ENCODE results near the gene OSBPL5. TPM values are rescaled to one million over a fixed set of nuclear protein-coding genes. Genes with fewer than 3 reads are reported as not detected.

The OSBPL5 gene
- total RNA-seq, 1 donor = 20.5 TPM

DNA sequence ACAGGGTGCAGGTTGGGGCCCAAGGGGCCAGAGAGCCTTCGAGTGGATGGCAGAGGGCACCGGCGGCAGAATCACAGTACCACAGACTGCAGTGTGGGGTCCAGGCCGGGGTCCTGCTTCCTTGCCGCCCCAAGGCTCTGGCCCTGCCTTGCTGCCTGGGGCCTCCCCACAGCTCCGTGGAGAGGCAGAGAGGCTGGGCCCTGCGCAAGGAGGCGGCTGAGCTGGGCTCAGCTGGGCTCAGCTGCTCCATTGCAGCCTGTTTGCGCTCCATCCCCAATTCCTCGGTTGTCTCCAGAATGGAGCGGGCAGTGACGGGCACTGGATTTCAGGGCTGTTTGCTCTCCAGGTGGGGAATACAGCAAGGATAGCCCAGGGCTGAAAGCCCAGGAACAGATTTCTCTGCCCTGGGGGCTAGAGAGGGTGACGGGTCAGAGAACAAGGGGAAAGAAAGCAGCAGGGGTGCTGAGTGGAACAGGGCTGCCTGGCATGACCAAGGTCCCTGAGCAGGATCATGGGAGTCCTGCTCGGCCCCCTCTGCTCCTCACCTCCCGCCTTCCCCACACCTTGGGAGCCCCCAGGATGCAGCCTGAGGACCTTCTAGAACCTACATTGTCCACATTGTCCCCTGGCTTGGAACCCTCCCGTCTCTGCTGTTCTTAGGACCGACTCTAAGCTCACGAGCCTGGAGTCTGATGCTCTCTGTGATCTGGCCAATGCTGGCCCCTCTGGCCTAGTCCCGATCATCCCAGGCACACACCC is 34.6 kb upstream of the OSBPL5 start:
- no peak for DNase-seq (ENCODE audit: low read depth in 2 of 3, low spot score in 2 of 3)

DNA sequence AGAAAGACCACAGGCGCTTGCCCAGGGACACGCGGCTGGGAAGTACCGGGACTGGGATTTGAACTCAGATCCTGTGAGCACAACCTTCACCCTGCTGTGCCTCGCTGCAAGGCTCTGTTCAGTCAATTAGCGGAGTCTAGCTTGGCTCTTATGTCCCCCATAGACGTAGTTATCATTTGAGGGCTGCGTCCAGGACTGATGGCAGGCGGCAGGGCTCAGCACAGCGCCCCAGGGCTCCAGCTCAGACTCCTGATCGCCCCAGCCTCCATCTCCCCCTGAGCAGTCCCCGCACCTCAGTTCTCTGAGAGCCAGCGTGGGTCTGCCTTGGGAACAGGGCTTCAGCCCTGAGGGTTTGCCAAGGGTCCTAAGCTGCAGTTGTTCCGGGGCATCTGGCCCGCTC is 33.7 kb upstream of the OSBPL5 start:
- no peak for DNase-seq (ENCODE audit: low read depth in 2 of 3, low spot score in 2 of 3)

DNA sequence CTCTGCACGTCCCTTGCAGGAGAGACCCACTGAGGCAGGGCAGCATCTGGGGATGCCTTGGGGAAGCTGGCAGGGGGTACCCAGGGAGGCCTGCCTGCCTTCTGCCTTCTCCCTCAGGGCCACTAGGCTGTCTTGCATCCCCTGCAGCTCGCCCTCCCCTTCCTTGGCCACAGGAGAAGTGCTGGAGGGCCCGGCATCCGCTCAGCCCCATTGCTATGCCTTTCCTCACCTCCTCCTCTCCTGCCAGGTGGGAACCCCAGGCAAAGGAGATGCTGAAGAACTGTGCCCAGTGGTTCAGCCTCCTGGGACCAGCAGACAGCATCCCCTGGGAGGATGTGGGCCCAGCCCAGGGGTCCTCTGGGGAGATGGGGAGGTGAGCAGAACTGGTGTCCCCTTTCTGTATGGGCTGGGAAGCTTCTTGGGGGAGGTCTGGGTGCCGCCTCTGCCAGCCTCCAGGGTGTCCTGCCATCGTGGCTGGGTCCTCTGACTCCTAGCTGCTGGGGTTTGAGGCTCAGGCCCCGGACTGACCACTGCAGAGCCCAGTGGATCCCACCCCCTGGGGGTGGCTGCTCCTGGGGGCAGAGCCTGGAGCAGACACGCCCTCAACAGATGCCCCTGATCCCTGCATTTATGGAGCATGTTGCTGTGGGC is 32.9 kb upstream of the OSBPL5 start:
- DNase-seq (ENCODE audit: low read depth in 2 of 3, low spot score in 2 of 3) = no peak

DNA sequence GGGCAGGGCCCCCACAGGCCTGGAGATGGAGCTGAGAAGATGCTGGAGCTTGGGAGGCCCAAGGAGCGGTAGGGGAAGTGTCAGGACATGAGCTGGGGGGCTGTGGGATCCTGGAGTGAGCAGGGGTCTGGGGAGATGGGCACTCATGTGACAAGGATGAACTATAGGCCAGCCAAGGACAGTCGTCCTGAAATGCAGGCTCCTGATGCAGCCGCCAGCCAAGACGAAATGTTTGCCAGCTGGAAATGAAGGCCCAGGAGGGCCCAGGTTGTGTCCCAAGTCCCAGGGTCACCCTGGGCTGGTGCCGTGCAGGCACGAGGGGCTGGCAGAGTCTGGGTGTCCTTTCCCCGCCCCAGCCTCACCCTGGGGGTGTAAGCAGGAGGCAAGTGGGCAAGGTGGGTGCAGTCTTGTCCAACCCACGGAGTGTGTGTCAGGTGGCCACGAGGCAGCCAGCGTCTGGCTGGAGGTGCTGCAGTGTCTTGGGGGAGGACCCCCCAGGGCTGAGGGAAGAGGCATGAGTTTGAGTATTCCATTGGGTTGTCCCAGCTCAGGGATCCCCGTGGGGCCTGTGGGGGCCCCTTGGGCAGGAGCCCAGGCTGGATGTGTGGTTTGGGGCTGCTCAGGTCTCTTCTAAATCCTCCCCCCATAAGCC is 32.1 kb upstream of the OSBPL5 start:
- DNase-seq (ENCODE audit: low read depth in 2 of 3, low spot score in 2 of 3) = no peak

DNA sequence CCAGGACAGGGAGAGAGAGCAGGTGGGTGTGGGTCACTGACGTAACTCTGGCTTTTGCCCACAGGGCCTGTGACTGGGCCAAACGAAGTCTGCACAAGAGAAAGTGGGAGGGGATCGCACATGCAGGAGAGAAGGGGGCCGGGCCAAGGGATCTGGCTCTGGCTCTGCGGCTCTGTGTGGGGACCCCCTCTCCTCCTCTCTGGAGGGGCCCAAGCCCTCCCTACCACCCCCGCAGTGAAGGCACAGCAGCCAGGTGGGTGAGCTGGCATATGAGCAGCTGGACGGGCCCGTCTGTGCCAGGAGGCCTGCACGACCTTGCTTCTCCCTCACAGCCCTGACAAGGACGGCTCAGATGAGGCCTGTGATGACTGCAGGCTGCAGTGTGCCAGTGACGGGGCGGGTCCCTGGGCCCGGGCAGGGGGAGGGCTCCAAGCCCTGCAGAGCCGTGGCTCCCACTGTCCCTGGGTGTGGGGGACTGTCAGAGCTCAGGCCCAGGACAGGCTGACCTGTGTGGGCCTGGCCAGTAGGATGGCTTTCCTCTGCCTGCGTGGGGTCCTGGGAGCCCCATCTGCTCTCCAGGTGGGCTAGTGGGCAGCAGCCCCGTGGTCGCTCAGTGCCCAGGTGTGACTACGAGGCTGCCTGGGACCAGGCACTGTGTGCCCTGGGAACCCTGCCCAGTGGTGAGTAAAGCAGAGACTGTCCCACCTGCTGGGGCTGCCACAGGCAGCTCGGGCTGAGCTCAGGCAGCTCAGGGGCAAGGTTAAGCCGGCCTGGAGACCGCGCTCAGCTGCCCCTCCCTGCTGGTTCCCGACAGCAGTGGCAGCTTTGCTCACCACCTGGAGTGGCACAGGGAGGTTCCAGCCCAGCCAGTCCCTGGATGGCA is 31.3 kb upstream of the OSBPL5 start:
- DNase-seq (ENCODE audit: low read depth in 2 of 3, low spot score in 2 of 3) = no peak

DNA sequence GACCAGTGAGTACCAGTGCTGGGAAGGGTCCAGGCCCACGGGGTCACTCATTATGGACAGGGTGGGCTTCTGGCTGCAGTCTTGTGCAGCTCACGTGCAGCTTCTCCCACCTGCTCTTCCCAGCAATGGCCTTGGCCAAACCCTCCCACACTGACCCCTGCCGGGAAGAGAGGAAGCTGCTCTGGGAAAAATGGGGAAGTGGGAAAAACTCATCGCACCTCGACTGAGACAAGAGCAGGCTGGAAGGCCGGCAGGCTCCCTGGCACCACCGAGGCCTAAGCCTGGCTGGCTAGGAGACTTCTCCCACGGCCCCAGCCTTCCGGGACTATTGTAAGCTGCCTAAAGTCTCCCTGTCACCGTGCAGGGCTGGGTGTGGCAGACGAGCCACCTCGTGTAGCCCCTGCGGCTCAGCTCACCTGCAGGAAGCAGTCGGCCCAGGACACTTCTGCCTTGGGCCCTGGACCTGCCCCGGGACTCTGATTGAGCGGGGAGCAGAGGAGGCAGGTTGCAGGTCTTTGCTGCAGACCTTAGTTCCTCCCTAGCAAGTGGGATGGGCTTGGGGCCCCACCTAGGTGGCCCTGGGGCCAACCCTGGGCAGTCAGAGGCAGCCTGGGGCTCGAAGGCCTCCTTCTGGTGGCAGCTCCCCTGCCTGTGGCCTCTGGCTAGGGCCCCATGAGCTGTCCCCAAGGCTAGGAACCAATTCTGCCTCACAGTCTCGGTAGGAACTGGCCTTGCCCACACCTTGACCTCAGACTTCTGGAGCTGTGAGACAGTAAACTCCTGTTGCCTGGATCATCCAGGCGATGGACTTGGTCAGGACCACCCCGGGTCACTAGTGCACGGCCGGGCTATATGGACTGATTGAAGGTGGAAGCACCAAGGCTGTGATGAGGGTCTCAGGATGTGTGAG is 30.4 kb upstream of the OSBPL5 start:
- no peak for DNase-seq (ENCODE audit: low read depth in 2 of 3, low spot score in 2 of 3)

DNA sequence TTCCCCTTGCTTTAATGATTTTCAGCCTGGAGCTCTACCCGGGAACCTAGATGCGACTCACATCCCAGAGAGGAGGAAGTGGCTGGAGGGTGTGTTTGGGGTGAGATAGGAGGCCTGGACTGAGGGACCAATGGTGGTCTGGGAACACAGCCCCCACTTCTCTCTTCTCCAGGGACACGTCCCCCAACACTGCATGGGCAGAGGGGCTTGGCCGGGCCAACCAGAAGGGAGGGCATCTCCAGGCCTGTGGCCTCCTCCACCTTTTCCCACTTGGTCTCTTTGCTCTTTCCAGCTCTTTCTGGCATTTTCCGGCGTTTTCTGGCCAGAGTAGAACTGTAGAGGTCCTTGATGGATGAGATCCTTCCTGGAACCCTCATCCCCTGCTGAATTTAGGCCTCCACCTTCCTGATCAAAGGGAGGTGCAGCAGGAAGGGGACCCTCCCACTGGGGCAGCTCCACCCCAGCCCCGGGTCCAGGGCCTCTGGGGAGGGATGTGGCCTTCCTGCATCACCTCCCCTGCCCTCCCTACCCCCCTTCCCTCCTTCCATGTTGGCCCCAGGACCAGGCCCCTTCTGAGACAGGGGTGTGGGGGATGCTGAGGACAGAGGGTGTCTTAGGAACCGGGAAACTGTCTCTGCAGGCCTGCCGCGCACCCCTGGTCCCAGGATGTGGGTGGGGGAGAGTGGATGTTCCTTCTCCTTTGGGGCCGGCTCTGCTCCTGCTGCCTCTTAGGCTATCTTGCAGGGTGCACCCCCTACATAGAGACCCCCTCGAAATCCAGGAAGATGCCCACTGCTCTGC is 29.1 kb upstream of the OSBPL5 start:
- DNase-seq (ENCODE audit: low read depth in 2 of 3, low spot score in 2 of 3) = no peak

DNA sequence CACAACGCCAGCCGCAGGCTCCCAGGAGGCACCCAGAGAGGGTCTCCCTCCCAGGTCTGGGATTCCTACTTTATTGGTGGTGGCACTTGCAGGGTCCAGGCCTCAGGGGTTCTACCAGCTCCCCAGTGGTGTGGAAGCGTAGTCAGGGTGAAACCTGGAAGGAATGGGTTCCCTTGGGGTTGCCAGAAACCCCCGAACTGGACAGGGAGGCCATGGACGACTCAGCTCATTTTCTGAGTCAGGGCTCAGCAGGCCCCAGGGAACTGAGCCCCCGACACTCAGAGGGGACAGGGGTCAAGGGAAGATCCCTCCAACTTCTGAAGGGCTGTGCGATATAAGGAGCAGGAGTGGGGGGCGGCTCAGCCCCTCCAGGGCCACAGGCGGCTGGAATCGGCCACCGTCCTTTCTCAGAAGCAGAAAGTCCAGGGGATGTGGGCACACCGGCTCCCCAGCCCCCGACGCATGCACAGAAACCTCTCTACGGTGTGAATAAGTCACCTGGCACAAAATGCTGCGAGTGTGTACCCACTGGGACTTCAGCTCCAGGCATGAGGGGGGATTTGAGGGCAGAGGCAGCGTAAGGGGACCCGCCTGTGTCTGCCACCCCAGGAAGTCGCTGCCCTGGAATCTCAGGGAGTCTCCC is 28.4 kb upstream of the OSBPL5 start:
- DNase-seq (ENCODE audit: low read depth in 2 of 3, low spot score in 2 of 3) = no peak

DNA sequence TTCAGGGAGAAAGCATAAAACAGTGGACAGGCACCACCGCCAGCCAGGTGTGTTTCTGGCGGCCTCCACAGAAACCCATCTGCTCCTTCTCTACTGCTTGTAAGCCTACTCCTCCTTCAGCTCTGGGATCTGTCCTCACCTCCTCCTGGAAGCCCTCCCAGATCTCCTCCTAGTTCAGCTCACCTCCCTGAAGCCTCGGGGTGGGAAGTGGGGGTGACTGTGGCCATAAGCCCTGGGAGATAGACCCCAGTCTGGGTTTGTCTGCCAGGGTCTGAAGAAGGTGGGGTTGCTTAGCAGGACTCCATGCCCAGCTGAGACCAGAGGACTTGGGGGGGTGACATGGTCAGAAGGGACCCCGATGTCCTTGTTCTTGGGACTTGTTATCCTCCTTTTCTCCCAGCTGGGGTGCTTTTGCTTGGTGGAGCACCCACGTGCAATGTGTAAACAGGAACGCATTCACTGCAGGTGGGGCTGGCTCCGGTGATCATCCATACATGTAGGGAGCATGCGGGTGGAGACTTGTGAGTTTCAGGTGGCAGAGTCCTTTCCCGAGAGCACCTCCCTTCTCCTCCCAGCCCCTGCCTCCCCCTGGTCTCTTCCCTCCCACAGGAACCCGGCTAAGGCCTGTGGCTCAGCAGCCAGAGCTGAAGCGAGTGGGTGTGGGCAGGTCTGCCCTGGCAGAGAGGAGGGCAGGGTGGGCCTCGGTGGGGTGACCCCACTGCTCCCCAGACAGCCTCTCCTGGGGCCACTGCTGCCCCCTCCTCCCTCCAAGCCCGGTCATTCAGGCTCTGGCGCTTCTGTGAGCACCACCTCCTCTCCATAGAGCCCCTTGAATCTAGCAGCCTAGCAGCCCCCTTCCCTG is 27.6 kb upstream of the OSBPL5 start:
- DNase-seq (ENCODE audit: low read depth in 2 of 3, low spot score in 2 of 3) = no peak

DNA sequence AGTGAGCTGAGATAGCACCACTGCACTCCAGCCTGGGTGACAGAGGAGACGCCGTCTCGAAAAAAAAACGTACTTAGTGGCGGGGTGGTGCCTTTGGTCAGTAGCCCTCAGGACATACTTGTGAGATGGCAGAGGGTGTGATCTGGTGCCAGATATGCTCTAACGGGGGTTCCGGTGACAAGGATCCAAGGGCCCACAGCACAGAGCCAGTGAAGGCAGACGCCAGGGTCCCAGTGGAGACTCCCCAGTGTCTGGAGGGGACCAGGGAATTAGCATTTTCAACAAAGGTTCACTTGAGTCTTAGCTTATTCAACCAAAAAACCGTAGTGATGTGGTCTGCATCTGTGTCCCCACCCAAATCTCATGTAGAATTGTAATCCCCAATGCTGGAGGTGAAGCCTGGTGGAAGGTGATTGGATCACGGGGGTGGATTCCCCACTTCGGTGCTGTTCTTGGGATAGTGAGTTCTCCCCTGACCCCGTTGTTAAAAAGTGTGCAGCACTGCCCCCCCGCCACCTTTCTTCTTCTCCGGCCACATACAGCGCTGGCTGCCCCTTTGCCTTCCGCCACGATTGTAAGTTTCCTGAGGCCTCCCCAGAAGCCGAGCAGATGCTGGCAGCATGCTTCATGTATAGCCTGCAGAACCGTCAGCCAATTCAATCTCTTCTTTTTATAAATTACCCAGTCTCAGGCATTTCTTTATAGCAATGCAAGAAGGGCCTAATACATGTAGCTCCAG is 26.6 kb upstream of the OSBPL5 start:
- no peak for DNase-seq (ENCODE audit: low read depth in 2 of 3, low spot score in 2 of 3)

DNA sequence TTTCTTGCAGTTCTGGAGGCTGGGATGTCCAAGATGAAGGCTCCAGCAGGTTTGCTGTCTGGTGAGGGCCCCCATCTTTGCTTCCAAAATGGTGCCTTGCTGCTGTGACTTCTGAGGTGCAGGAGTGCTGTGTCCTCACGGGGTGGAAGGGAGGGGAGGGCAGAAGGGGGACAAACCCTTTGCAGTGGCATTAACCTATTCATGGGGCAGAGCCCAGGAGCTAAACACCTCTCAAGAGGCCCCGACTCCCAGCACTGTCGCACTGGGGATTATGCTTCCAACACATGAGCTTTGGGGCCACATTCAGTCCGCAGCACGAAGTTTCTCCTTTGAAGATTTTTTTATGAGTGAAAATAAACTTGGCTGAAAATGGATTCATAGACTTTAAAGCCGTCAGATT is 25.5 kb upstream of the OSBPL5 start:
- DNase-seq (ENCODE audit: low read depth in 2 of 3, low spot score in 2 of 3) = no peak

DNA sequence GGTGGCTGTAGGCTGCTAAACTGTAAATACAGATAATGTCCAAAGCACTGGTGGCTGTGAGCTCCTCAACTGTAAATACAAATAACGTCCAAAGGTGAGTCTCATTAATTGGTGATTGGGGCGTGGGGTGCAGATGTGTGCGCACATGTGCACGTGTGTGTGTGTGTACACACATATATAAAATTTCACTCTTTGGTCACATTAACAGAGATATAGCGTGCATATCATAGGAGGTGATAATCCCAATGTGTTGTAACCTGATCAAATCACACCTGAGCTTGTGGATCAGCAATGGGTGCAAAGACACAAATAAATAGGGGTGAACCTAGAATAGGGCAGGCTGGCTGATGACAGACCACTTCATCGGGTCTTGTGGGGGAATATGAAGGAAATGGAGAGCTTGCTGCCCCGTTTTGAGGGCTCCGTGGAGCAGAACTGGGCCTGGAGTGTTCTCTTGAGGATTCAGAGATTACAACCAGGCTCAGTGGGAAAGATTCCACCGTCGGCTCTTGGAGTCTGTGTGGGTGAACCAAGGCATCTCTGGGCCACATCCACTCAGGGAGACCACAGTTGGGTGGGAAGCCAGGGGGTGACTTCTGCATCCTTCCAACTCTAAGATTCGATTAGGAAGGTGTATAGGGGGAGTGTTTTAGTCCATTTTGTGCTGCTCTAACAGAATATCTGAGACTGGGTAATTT is 24.9 kb upstream of the OSBPL5 start:
- DNase-seq (ENCODE audit: low read depth in 2 of 3, low spot score in 2 of 3) = no peak

DNA sequence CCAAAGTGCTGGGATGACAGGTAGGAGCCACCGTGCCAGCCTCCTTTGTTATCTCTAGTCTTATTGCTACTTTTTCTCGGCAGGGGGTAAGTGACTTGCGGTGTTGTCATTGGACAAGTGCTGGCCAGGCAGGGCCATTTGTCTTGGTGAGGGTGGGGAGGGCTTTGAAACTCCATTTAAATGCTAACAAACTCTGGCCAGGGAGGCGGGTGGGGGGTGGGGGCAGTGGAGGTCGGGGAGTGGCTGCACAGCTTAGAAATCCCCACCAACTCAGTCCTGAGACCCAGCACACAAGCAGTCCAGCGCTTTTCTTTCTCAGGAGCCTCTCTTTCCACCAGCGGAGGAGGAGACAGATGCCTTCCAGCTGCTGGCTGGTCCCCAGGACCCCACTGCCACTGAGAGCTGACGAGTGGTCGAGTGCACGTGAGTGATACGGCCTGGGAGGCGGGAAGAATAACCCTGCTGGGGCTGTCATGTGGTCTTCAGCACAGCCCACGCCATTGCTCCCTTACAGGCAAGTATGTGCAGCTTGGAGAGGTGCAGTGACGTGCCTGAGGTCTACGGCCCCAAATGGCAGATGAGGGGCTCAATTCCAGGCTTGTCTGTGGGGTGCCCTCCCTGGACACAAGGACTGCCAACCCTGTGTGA is 24.2 kb upstream of the OSBPL5 start:
- DNase-seq (ENCODE audit: low read depth in 2 of 3, low spot score in 2 of 3) = no peak

DNA sequence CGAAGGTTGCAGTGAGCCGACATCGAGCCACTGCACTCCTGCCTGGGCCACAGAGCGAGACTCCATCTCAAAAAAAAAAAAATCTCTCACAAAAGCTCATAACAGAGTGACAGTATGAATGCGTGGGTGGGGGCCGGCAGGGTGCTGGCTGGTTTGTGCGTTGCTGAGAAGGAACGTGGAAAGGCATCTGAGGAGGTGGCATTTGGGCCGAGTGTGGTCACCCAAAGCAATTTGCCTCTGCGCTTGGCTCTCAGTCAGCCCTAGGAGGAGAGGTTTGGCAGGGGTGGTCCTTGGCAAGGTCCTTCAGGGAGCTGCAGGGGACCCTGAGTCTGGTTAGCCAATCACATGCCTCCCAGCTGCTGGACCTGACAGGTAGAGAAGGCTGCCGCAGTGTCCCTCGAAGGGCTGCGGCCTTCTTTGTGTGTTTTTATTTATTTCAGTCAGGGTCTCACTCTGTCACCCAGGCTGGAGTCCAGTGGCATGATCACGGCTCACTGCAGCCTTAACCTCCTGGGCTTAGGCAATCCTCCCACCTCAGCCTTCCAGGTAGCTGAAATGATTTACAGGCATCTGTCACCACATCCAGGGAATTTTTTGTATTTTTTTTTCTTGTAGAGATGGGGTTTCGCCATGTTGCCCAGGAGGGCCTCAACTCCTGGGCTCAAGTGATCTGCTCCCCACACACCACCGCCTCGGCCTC is 23.5 kb upstream of the OSBPL5 start:
- no peak for DNase-seq (ENCODE audit: low read depth in 2 of 3, low spot score in 2 of 3)

DNA sequence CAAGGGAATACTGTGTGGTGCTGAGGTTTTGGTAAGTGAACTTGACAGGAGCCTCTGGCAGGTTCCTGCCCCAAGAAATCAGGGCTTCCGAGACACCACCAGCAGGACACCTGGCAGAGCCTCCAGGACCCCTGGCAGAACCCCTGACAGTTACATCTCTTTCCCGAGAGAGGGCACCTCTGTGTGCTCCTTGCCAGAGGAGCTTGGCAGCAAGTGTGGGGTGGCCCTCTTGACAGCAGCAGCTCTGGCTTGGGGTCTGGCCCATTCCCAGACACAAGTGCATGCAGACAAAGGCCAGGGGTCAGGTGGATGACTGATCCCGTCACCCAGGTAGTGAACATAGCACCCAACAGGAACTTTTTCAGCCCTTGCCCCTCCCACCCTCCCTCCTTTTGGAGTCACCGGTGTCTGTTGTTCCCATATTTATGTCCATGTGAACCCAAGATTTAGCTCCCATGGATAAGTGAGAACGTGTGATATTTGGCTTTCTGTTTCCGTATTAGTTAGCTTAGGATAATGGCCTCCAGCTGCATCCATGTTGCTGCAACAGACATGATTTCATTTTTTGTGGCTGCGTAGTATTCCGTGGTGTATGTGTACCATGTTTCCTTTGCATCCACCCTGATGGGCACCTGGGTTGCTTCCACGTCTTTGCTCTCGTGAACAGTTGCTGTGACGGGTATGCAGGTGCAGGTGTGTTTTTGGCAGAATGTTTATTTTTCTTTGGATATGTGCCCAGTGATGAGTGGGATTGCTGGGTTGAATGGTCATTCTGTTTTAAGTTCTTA is 21.2 kb upstream of the OSBPL5 start:
- no peak for DNase-seq (ENCODE audit: low read depth in 2 of 3, low spot score in 2 of 3)

All from hematopoietic multipotent progenitor cell (in vitro differentiated cells).